HG03354 (cell line): ENCODE results near the gene AMBRA1.
"Not testable (repeated sequence)": the region's sequence is repeated elsewhere in the genome, so short reads cannot be mapped to it uniquely, and the experiment has no call there.

Experiments used
- ATAC-seq: cut with Tn5 transposase; IDR thresholded peaks from one replicate; pipeline ENCODE4 v1.9.1; 2021; ENCODE audit warnings: mild to moderate bottlenecking; ENCODE audit not compliant: unreplicated experiment, poor library complexity, severe bottlenecking

The AMBRA1 gene

DNA sequence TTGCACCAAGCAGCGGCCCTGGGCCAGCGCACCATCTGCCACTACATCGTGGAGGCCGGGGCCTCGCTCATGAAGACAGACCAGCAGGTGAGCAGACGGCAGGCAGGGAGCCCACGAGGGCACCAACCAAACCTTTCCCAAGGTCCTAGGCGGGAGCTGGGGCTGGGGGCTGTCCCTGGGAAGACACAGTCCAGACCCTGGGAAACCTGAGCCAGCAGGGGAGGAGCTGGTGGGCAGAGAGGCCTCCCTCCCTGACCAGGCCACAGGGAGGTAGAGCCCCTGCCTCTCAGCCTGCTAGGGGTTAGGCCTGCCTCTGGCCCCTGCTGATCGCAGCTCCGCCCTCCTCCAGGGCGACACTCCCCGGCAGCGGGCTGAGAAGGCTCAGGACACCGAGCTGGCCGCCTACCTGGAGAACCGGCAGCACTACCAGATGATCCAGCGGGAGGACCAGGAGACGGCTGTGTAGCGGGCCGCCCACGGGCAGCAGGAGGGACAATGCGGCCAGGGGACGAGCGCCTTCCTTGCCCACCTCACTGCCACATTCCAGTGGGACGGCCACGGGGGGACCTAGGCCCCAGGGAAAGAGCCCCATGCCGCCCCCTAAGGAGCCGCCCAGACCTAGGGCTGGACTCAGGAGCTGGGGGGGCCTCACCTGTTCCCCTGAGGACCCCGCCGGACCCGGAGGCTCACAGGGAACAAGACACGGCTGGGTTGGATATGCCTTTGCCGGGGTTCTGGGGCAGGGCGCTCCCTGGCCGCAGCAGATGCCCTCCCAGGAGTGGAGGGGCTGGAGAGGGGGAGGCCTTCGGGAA is 214.1 kb downstream of the AMBRA1 start:
- ATAC-seq = not testable (repeated sequence)

DNA sequence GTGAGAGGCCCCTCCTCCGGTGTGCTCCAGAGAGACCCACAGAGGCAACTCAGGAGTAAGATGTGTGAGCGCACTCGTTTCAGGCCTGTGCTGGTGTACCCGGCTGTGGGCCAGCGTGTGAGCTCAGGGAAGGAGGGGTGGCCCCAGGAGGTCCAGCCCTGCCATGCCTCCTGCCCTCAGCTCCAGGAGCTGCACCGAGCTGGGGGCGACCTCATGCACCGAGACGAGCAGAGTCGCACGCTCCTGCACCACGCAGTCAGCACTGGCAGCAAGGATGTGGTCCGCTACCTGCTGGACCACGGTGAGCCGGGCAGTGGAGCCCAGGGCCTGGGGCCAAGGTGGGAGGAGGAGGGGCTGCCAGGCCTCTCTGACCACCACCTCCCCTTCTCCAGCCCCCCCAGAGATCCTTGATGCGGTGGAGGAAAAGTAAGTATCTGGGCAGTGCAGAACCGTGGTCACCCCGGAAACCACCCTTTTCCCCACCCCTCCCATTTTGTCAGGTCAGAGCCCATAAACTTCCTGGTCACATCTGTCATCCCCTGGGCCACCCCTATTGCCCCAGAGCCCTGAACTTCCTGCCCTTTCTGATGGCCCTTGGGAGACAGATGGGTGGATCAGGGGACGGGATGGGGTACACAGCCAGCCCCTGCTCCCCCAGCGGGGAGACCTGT is 214.9 kb downstream of the AMBRA1 start:
- ATAC-seq = no peak

DNA sequence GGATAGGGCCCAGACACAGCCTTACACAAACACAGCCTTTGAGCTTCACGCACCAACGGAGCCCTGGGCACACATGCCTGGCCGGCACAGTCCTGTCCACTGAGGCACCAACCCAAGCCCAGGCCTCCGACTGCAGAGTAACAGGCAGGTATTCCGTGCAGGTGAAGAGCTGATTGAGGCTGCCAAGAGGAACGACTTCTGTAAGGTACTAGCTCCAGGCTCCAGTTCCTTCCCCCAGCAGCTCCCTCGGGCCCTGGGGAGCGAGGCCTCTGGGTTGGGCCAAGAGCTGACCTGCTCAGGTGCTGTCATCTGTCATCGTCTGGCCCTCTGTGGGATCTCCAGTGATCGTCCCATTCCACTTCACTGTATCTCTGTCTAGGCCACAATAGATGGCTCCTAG is 215.5 kb downstream of the AMBRA1 start:
- ATAC-seq = no peak

DNA sequence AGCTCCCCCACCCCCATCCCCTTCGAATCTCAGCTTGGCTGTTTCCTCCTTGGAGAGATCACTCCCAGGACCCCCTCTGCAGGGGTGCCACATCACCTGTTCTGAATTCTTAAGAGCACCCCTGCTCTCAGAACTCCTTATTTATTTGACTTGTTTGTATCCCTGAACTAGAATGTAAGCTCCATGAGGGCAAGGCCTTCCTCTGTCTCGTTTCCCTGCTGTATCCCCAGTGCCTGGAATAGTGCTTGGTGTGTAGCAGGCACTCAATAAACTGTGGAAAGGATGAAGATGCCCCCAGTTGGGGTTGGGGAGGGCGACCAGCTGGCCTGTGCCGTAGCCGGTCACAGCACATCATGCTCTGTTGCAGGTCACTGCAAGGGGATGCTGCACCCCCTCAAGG is 216.0 kb downstream of the AMBRA1 start:
- ATAC-seq = no peak

DNA sequence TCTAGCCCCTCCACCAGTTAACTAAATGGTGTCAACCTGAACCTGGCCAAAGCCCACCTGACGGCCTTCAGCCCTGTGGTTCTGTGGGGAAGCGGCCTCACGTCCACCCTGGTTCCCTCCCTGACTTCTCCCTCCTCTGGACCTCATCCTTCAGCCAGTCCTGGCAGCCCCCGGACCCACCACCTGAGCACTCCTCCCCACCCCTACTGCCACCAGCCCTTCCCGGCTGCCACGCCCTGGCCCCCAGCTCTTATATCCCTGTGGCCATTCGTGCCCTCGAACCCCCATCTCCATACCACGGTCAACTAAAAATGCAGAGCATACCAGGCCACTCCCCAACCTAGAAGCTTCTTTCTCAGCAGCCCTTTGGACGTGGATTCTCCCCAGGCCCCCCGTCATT is 216.5 kb downstream of the AMBRA1 start:
- no peak for ATAC-seq

DNA sequence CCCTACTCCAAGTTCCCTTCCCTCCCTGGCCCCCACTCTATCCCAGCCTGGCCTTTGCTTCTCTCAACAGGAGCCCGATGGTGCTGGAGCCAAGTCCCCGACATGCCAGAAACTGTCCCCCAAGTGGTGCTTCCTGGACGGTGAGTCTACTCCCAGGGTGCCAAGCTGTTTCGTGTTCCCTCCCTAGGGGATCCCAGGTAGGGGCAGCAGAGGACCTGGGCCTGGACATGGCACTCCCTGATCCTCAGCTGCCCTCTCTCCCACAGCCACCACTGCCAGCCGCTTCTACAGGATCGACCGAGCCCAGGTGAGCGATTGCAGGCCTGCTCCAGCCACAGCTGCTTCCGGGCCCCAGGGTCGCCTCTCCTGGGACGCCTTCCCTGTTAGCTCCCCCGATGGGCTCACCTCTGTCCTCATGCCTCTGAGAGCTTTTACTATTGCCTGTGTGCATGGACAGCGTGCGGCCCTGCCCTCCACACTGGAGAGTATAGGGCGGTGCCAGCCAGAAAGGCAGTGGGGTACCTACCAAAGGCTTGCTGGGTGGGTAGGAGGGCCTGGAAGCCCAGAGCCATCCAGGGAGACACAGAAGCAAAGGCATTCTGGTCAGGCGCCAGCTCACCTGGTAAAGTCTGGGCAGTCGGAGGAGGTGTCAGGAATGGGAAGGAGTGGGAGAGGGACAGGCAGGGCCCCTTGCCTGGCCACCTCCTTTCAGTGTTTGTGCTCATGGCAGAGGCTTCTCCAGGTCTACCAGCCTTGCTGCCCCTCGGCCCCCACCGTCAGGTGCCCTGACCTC is 217.4 kb downstream of the AMBRA1 start:
- no peak for ATAC-seq

DNA sequence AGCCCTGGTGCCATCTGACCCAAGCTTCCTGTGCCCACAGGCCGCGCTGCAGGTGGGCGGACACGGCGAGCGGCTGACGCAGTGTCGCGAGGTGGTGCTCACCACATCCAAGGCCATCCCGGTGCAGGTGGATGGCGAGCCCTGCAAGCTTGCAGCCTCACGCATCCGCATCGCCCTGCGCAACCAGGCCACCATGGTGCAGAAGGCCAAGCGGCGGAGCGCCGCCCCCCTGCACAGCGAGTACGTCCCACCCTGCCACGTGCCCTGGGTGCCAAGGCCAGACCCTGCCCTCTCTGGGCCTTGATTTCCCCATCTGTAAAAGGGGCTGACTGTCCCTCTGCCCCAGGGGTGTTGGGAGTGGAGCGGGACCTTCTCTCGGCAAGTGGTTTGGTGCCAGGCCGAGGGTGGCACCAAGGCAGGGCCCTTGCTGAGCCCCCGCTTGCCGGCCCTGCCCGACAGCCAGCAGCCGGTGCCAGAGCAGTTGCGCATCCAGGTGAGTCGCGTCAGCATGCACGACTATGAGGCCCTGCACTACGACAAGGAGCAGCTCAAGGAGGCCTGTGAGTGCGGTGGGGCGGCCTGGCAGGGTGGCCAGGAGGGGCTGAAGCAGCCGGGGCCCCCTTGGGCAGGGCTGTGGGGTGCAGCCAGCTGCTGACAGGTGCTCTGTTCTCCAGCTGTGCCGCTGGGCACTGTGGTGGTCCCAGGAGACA is 218.3 kb downstream of the AMBRA1 start:
- no peak for ATAC-seq

DNA sequence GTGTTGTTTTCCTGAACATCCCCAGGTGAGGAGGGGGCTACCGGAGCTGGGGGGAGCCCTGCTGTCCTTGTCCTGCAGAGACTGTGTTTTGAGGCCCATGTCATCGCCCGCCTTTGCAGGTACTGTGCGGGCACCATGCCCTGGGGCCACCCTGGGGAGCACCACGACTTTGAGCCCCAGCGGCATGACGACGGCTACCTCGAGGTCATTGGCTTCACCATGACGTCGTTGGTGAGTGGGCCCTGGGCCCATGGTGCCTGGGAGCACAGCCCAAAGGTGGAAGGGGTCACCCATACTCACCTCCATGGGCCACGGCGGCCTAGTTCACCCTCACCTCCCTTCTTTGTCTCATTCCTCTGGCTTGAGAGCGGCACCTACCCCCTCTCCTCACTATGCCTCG is 219.0 kb downstream of the AMBRA1 start:
- ATAC-seq = no peak

DNA sequence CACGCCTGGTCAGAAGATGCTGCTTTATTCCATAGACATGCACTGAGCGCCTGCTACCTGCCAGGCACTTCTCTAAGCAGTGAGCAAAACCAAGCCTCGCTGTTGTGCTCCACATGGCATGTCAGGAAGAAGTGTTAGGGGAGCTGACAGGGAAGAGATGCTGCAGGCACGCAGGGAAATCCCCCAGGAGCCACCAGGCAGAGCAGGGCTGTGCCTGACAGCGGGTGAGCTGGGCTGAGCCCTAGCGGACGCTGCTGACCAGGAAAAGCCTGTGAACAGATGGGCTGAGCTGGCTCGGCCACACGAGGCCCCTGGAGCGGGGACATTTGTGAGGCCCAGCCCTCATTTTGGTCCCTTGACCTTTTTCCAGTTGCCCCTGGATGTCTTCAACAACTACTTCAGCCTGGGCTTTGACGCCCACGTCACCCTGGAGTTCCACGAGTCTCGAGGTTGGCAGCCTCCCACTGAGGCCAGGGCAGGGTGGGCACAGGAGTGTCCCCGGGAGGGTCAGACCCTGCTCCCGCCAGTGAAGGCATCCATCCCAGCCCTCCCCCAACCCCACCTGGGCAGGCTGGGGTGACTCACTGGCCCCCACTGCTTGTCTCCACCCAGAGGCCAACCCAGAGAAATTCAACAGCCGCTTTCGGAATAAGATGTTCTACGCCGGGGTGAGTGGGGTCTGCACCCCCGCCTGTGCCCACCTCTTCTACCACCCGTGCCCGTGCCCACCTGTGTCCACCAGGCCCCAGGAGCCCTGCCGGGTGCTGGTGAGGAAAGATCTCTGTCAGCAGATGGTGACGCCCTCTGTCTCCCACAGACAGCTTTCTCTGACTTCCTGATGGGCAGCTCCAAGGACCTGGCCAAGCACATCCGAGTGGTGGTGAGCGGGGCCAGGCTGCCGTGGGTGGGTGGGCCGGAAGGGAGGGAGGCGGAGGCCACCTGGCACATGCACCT is 219.8 kb downstream of the AMBRA1 start:
- ATAC-seq = no peak

DNA sequence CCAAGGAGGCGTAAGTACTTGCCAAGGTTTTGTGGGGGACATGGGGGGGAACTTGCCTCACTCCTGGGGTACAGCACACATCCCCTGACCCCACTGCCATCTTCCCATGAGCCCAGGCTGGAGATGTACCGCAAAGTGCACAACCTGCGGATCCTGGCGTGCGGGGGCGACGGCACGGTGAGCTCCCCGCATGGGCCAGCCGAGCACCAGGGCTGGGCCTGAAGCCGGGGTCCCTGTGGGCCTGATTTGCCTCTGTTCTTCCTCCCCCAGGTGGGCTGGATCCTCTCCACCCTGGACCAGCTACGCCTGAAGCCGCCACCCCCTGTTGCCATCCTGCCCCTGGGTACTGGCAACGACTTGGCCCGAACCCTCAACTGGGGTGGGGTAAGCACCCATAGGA is 221.3 kb downstream of the AMBRA1 start:
- ATAC-seq = not testable (repeated sequence)

DNA sequence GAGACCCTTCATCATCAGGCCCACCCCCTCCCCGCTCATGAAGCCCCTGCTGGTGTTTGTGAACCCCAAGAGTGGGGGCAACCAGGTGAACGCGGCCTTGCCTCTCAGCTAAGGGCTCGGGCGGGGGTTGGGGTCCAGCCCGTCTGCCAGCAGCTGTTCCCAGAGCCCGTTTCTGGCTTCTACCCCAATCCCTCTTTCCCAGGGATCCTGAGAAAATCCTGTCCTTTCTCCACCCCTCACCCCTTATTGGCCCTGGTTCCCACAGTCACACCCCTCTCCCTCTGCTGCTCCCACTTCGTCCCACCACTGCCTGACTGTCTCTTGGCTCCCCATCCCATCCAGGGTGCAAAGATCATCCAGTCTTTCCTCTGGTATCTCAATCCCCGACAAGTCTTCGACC is 221.7 kb downstream of the AMBRA1 start:
- ATAC-seq = no peak

DNA sequence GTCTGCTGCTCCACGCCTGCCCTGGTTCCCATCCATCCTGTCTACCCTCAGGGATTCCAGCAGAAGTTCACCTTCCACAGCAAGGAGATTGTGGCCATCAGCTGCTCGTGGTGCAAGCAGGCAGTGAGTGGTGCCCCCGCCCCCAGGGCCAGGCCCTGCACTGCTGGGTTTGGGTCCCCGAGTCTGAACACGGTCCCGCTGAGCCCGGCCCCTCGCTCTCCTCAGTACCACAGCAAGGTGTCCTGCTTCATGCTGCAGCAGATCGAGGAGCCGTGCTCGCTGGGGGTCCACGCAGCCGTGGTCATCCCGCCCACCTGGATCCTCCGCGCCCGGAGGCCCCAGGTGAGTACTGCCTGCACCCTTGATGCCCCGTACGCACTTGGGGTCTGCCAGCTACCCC is 222.6 kb downstream of the AMBRA1 start:
- not testable (repeated sequence) for ATAC-seq

DNA sequence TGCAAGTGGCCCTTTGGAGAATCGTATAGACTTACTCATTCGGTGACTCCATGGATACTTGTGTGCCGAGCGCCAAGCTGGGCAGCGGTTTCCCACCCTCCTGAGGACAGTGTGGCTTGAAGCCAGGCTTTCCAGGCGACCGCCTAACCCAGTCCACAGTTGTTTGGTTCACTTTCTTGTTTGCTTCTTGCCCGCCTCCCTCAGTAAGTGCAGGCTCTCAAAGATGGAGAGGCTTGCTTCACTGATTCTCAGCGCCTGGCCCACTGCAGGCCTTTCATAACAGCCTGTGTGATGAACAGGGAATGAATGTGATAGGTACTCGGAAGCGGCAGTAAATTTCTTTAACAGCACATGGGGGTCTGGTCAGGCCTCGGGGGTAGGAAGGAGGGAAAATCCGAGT is 223.6 kb downstream of the AMBRA1 start:
- ATAC-seq = no peak

DNA sequence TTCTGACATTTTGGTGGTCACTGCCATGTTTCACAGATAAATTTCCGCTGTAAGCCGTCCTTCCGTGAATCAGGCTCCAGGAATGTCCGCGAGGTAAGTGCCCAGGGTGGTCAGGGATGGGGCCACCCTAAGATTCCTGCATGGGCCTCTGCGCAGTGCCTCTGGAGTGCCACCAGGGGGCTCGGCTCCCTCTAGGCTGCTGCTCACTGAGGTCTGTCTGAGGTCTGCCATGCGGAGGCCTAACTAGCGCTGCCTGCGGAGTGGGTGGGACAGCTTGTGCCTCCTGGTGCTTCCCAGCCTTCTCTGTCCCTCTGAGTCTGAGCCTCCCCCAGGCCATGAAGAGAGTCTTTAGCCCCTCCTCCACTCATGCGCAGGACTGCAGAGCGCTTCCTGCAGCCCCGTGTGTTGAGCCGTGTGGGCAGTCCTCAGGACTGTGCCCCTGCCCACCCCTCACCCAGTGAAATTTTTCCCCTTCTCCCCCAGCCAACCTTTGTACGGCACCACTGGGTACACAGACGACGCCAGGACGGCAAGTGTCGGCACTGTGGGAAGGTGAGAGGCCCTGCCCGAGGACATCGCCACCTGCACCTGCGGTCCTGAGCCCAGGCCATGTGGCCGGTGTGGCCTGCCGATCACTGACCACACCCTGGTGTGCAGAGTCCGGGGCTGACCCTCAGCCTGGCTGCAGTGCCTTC is 224.2 kb downstream of the AMBRA1 start:
- ATAC-seq = peak; percentile 67

DNA sequence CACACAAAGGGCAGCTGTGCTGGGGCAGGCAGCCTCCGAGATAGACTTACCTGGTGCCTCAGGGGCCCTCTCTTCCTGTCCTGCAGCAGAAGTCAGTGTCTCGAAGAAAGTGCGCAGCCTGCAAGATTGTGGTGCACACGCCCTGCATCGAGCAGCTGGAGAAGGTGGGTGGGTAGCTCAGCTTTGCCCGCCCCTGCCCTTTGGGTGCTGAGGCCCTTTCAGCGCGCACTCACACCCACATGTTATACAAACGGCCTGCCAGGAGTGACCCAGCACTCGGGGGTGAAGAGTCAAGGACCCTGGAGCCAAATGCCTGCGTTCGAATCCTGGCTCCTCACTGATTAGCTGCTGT is 225.9 kb downstream of the AMBRA1 start:
- no peak for ATAC-seq

DNA sequence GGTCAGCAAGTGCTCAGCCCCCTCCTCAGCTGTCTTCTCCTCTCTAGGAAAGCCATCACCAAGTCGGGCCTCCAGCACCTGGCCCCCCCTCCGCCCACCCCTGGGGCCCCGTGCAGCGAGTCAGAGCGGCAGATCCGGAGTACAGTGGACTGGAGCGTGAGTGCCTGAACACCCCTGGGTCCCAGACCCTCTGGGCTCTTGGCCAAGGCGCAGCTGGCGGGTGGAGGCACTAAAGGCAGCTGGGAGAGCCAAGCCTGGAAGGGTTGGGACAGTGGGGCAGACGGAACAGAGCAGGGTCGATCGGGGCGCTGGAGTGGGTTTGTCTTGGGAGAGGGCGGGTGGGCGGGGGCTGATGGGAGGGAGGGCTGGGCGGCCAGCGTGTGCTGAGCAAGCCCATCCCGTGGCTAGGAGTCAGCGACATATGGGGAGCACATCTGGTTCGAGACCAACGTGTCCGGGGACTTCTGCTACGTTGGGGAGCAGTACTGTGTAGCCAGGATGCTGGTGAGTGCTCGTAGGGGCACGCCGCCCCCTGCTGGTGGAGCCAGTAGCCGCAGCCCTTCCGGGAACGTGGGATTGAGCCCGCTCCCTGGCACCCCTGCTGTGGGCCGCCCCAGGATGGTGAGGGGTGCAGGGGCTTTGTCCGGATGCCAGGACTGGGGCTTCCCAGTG is 226.4 kb downstream of the AMBRA1 start:
- no peak for ATAC-seq

DNA sequence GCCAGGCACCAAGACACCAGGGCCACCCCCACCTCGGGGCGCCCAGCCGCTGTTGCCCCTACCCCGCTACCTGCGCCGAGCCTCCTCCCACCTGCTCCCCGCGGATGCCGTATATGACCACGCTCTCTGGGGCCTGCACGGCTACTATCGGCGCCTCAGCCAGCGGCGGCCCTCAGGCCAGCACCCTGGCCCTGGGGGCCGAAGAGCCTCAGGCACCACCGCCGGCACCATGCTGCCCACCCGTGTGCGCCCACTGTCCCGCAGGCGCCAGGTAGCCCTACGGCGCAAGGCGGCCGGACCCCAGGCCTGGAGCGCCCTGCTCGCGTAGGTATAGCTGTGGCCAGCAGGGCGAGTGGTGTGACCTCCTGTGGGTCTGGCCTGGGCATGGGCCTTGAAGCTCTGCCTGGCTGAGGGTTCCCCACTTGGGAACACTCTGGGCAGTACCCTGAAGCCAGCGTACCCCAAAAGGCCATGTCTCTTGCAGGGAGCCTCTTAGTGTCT is 227.1 kb downstream of the AMBRA1 start:
- no peak for ATAC-seq

DNA sequence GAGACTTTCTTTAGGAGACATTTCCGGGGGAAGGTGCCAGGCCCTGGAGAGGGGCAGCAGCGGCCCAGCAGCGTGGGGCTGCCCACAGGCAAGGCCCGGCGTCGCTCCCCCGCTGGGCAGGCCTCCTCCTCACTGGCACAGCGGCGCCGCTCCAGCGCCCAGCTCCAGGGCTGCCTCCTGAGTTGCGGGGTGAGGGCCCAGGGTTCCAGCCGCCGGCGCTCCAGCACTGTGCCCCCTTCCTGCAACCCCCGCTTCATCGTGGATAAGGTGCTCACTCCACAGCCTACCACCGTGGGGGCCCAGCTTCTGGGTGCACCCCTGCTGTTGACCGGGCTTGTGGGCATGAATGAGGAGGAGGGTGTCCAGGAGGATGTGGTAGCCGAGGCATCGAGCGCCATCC is 227.6 kb downstream of the AMBRA1 start:
- no peak for ATAC-seq
